NK-92 (cell line): ENCODE results near the gene SLC25A41.

Experiments used
- DNase-seq: peaks from one replicate; lab custom pipeline; 2025; ENCODE audit not compliant: unreplicated experiment; lab: John Stamatoyannopoulos, UW

SLC25A41 gene

DNA sequence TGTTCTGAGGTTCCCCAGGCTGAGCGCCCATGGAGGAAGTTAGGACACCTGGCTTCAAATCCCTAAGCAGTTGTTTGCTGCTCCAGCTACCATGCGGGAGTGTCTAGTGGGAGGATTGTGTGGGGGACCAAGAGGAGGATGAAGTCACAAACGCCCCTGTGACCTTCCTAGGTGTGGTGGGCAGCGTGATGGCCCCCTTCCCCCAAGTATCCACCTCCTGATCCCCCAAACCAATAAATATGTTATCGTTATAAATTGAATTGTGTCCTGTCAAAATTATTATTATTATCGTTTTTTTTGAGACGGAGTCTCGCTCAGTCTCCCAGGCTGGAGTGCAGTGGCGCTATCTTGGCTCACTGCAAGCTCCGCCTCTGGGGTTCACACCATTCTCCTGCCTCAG, at the start of gene SLC25A41:
Gene SLC25A41 (minus strand): TSS at position 101 of the 400 bp plus-strand sequence. CDS start 70 bp downstream, at position 31.
- no peak for DNase-seq

- DNase-seq = no peak
These were observed 49.7 kb upstream of the SLC25A41 start for GRCh38 chr19:6483235-6483634.

- no peak for DNase-seq
These were observed 48.8 kb upstream of the SLC25A41 start for GRCh38 chr19:6482343-6482686.

- no peak for DNase-seq
These were observed 48.2 kb upstream of the SLC25A41 start, which contains the start of gene DENND1C for GRCh38 chr19:6481541-6482342. Gene DENND1C, minus strand, starts transcription at chr19:6481787. Its CDS starts 92 bp downstream, at chr19:6481695.

GRCh38 chr19:6480848-6481415, 47.4 kb upstream of the SLC25A41 start:
- no peak for DNase-seq

- DNase-seq = no peak
These were observed 46.4 kb upstream of the SLC25A41 start for GRCh38 chr19:6479836-6480398.

GRCh38 chr19:6478815-6479214, 45.3 kb upstream of the SLC25A41 start:
- DNase-seq = no peak

- no peak for DNase-seq
These were observed 43.4 kb upstream of the SLC25A41 start for GRCh38 chr19:6476896-6477431.

DNA sequence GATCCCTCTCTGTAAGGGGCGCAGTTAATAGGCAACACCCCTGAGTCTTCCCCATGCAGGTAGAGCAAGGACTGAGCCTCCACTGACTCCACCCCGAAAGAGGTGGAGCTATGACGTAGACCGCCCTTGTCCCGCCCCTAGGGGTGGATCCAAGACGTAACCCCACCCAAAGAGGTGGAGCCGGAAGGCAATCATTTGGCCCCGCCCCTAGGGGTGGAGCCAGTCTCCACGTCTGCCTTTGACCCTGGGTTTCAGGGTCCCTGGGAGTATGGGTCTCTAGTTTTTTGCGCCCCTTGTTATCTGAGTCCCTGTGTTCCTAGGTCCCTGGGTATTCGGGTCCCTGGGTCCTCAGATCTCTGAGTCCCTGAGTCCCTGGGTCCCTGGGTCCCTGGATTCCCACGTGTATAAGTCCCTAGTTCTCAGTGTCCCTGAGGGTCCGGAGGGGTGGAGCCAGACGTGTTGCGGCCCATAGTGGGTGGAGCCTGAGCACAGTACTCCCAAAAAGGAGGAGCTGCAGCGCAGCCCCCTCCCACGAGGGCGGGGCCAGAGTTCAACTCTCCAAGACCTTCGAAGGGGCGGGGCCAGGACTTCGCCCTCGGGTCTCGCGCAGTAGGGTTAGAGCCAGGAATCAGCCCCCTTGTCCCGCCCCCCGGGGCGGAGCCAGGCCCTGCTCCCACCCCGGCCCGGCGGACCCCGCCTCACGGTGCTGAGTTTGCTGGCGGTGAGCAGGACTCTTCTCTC, 42.8 kb upstream of the SLC25A41 start:
- no peak for DNase-seq

DNA sequence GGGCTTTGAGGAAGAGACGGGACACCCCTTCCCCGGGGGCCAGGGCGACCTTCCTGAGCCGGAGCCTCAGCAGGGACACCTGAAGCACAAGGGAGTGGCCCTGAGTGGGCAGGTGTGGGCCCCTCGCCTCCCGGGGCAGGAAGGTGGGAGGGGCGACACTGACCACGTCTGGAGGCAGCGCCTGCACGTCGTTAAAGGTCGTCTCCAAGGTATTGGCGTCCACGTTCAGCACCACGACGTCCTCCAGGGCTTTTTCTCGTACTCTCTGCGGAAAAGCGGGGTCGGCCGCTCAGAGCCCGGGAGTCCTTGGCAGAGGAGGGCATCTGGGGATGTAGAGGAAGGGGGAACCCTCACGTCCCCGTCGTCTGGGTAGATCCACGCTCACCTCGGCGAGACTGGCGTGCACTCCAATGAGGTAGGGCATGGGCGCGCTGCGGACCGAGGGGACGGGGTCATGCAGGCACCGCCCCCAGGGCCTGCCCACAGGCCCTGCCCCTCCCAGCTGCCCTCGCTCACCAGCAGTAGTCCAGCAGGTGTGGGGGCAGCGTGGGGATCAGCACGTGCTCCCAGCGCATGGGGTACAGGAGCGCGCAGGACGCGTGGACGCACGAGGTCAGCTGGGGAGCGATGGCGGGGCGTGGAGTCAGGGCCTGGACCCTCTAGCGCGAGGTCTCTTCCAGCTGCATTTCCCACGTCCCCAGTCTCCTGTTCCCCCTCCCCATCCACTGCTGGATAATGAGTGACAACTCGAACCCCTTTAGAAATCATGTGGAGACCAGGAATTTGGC, 42.0 kb upstream of the SLC25A41 start:
- no peak for DNase-seq

DNA sequence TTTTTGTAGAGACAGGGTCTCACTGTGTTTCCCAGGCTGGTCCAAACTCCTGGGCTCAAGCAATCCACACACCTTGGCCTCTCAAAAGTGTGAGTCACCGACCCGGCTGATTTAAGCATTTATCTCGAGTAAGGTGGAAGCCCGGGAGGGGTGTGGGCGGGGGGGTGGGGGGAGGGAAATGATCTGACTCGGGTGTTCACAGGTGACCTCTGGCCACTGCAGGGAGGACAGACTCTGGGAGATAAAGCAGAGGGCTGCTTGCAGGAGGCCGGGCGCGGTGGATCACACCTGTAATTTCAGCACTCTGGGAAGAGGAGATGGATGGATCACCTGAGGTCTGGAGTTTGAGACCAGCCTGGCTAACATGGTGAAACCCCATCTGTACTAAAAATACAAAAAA, 40.1 kb upstream of the SLC25A41 start:
- no peak for DNase-seq

DNA sequence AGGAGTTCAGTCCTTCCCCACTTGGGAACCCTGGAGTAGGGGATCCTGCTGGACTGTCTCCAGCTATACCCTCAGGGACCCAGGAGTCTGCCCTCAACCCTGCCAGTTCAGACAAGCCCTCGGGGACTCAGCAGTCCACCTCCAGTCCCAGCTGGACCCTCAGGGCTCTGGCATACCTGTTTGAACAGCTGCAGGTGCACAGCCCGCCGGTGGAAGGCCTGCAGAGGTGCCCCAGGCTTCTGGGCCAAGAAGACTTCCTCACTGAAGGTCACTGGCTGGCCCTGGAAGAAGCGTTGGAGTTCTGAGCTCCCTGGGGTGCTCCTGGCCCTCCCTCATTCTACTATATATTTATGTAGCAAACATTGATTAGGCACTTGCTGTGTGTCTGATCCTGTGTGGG, 39.1 kb upstream of the SLC25A41 start:
- no peak for DNase-seq

DNA sequence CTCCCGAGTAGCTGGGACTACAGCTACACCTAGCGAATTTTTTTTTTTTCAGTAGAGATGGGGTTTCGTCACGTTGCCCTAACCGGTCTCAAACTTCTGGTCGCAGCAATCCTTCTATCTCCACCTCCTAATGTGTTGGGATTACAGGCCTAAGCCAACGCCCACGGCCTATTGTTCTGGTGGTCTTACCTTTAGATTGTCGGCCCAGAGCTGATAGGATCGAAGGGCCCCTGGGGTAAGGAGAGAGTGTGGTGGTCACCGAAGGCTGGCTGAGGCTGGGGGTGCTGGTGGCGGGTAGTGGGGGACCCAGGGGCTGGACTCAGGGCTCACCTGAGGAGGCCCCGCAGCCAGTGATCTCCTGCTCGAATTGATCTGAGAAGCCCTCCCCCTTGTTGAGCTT, 37.5 kb upstream of the SLC25A41 start:
- DNase-seq = no peak

- no peak for DNase-seq
These were observed 36.6 kb upstream of the SLC25A41 start for GRCh38 chr19:6470173-6470572.

- no peak for DNase-seq
These were observed 33.8 kb upstream of the SLC25A41 start for GRCh38 chr19:6467384-6467783.

GRCh38 chr19:6466526-6467248, 33.1 kb upstream of the SLC25A41 start:
- no peak for DNase-seq

DNA sequence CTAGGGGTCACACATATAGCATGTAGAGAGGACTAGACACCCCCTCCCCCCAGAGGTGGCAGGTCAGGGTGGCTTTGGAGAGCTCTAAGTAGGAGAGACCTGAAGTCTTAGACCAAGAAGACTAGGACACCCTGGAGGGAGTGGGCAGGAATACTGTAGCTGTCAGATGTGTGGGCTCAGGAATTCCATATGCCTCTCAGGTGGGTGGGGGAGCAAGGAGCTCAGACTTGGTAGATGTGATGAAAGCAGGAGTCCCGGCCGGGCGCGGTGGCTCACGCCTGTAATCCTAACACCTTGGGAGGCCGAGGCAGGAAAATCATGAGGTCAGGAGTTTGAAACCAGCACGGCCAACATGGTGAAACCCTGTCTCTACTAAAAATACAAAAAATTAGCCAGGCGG, 32.1 kb upstream of the SLC25A41 start:
- no peak for DNase-seq

DNA sequence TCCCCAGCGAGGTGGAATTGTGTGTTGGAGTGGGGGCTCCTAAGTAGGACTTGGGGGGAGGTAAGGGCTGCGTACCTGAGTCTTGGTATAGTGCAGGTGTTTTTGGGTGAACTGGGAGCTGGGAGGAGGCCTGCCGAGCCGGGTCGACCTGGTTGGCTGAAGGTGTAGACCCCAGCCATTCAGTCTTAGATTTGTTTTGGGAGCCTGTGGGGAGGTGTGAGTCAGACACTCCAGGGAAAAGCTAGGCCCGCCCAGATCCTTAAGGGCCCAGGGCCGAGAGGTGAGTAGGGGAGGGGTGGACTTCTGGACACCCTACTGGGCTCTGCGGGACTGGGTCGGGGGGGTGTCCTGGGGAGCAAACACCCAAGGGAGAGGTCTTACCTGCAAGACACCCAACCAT, 31.4 kb upstream of the SLC25A41 start:
- no peak for DNase-seq

GRCh38 chr19:6464070-6464873, 30.7 kb upstream of the SLC25A41 start, which contains the start of gene CRB3:
Gene CRB3, plus strand, starts transcription at chr19:6464271. Its CDS starts 431 bp downstream, at chr19:6464702.
- DNase-seq = no peak
